Activated CD8-positive, alpha-beta T cell treated with anti-CD3 and anti-CD28 coated beads, Interleukin-2, amount 10 ng/mL, durations not matched to agents 7 days and 5 days (primary cell): ENCODE results near the gene SPATA17. TPM values are rescaled to one million over a fixed set of nuclear protein-coding genes. Genes with fewer than 3 reads are reported as not detected.

Experiments used
- ATAC-seq: fragments of 150-1000 bp; cut with Tn5 transposase; one replicate; pipeline ENCODE4 v1.10.0; 2021; ENCODE audit warnings: moderate library complexity
- CTCF ChIA-PET: fragments of 350-600 bp; sonication (Branson Sonifier 250); formaldehyde crosslinking; loops from one replicate; lab custom pipeline; 2021; ENCODE audit warnings: antibody characterized with exemption; lab: Charles Lee
- POLR2A ChIA-PET: fragments of 350-600 bp; sonication (Branson Sonifier 250); formaldehyde crosslinking; loops from one replicate; lab custom pipeline; 2021; ENCODE audit warnings: antibody characterized with exemption; lab: Charles Lee
- DNase-seq: peaks from one replicate; pipeline ENCODE4 v3.0.0-alpha.2; 2020
- H3K27ac Mint-ChIP-seq: one replicate; pipeline ENCODE4 v1.8.0; 2021; ENCODE audit warnings: mild to moderate bottlenecking, mixed read lengths
- H3K27me3 Mint-ChIP-seq: one replicate; pipeline ENCODE4 v1.8.0; 2021; ENCODE audit warnings: low read depth, mixed read lengths
- H3K36me3 Mint-ChIP-seq: one replicate; pipeline ENCODE4 v1.8.0; 2021; ENCODE audit warnings: low read depth, mixed read lengths
- H3K4me1 Mint-ChIP-seq: one replicate; pipeline ENCODE4 v1.8.0; 2021; ENCODE audit warnings: low read depth, mixed read lengths
- H3K4me3 Mint-ChIP-seq: one replicate; pipeline ENCODE4 v1.8.0; 2021; ENCODE audit warnings: mild to moderate bottlenecking, mixed read lengths
- H3K9me3 Mint-ChIP-seq: one replicate; pipeline ENCODE4 v1.8.0; 2022; ENCODE audit warnings: mixed read lengths; ENCODE audit not compliant: insufficient read depth
- total RNA-seq, 2 experiments: library from RNA; stranded (reverse); gene quantifications; one replicate each; pipeline ENCODE4 v1.2.3, GENCODE V29; 2021

SPATA17 gene
- total RNA-seq, 2 experiments from 2014 or later, result not detected

GRCh38 chr1:217895841-217896240 is 264.7 kb downstream of the SPATA17 start:
- Mint-ChIP-seq H3K9me3 (no peaks in the 10 kb centered on the region), H3K36me3 (no peaks in the 10 kb centered on the region), H3K27me3 (no peaks in the 10 kb centered on the region), H3K27ac (no peak overlapping the region), H3K4me1 (no peaks in the 10 kb centered on the region), H3K4me3 (no peak overlapping the region)
- CTCF ChIA-PET, result no interaction called here
- ATAC-seq (no peak), DNase-seq (no peak)
- POLR2A ChIA-PET, result no interaction called here

GRCh38 chr1:217896490-217896889 is 265.3 kb downstream of the SPATA17 start:
- H3K9me3 Mint-ChIP-seq, result no peaks in the 10 kb centered on the region
- ATAC-seq (no peak), DNase-seq (no peak)
- ChIA-PET CTCF (no interaction called here), POLR2A (no interaction called here)
- H3K4me1 Mint-ChIP-seq, result no peaks in the 10 kb centered on the region
- no peak overlapping the region for H3K4me3 Mint-ChIP-seq
- no peaks in the 10 kb centered on the region for H3K36me3 Mint-ChIP-seq
- H3K27ac Mint-ChIP-seq, result no peak overlapping the region
- no peaks in the 10 kb centered on the region for H3K27me3 Mint-ChIP-seq

GRCh38 chr1:217897100-217897499 is 266.0 kb downstream of the SPATA17 start:
- ATAC-seq (no peak), DNase-seq (no peak)
- H3K4me1 Mint-ChIP-seq, result no peaks in the 10 kb centered on the region
- H3K27ac Mint-ChIP-seq, result no peak overlapping the region
- no peak overlapping the region for H3K4me3 Mint-ChIP-seq
- no peaks in the 10 kb centered on the region for H3K36me3 Mint-ChIP-seq
- ChIA-PET POLR2A (no interaction called here), CTCF (no interaction called here)
- H3K27me3 Mint-ChIP-seq, result no peaks in the 10 kb centered on the region
- no peaks in the 10 kb centered on the region for H3K9me3 Mint-ChIP-seq

DNA sequence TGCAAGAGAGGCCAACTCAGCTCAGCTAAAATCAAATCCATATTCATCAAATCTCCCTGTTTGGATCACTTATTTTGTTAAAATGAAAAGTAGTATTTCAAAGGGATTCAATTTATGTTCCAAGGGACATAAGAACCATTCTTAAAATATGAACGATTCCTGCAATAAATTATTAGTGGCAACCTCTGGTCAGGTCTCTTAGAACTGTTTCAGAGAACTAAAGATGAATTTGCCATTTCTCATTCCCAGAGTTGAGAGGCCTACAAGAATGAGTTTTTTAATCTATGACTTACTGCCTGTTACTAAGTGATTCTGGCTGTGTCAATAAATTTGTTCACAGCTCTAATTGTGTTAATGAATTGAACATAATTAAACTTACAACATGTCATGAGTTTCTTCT is 268.5 kb downstream of the SPATA17 start:
- H3K36me3 Mint-ChIP-seq, result no peaks in the 10 kb centered on the region
- POLR2A ChIA-PET, result no interaction called here
- CTCF ChIA-PET, result no interaction called here
- ATAC-seq (no peak), DNase-seq (no peak)
- H3K4me3 Mint-ChIP-seq, result no peak overlapping the region
- H3K4me1 Mint-ChIP-seq, result no peaks in the 10 kb centered on the region
- no peak overlapping the region for H3K27ac Mint-ChIP-seq
- no peaks in the 10 kb centered on the region for H3K27me3 Mint-ChIP-seq
- H3K9me3 Mint-ChIP-seq, result no peaks in the 10 kb centered on the region

GRCh38 chr1:217907504-217907903 is 276.4 kb downstream of the SPATA17 start:
- ChIA-PET POLR2A (no interaction called here), CTCF (no interaction called here)
- Mint-ChIP-seq H3K4me1 (no peaks in the 10 kb centered on the region), H3K36me3 (no peaks in the 10 kb centered on the region), H3K27ac (no peak overlapping the region), H3K27me3 (no peaks in the 10 kb centered on the region), H3K4me3 (no peak overlapping the region), H3K9me3 (no peaks in the 10 kb centered on the region)
- ATAC-seq (no peak), DNase-seq (no peak)

- no peaks in the 10 kb centered on the region for H3K27me3 Mint-ChIP-seq
- POLR2A ChIA-PET, result no interaction called here
- H3K4me1 Mint-ChIP-seq, result no peaks in the 10 kb centered on the region
- CTCF ChIA-PET, result no interaction called here
- DNase-seq (no peak), ATAC-seq (no peak)
- H3K4me3 Mint-ChIP-seq, result no peak overlapping the region
- no peaks in the 10 kb centered on the region for H3K9me3 Mint-ChIP-seq
- H3K36me3 Mint-ChIP-seq, result no peaks in the 10 kb centered on the region
- H3K27ac Mint-ChIP-seq, result no peak overlapping the region
Observed at GRCh38 chr1:217910203-217910602, 279.1 kb downstream of the SPATA17 start.

DNA sequence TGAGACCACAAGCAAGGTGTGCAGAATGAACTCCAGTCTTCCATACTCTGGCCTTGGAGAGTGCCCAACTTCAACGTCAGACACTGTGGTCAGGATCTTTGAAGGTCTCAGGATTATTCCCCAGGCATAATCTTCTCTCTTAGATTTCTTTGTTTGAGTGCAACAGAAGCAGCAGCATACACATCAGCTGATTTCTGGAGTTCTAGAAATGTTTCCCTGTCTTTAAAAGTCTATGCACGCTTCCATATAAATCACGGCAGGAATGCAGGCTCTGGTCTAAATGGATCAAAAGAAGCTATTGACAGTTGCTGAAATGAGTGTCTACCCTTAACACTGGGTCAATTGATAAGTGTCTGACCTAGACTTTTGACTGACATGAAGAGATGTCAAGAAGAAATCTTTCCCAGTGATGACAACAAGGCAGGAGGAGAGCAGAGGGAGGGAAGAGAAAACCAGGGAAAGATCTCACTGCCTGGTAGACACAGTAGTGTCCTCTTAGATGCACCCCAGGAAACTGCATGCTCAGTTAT is 279.7 kb downstream of the SPATA17 start:
- no peaks in the 10 kb centered on the region for H3K9me3 Mint-ChIP-seq
- ChIA-PET CTCF (no interaction called here), POLR2A (no interaction called here)
- DNase-seq, result no peak
- H3K4me1 Mint-ChIP-seq, result no peaks in the 10 kb centered on the region
- ATAC-seq, result no peak
- no peak overlapping the region for H3K27ac Mint-ChIP-seq
- H3K27me3 Mint-ChIP-seq, result no peaks in the 10 kb centered on the region
- no peak overlapping the region for H3K4me3 Mint-ChIP-seq
- no peaks in the 10 kb centered on the region for H3K36me3 Mint-ChIP-seq

GRCh38 chr1:217911908-217912307 is 280.8 kb downstream of the SPATA17 start:
- H3K9me3 Mint-ChIP-seq, result no peaks in the 10 kb centered on the region
- ChIA-PET POLR2A (no interaction called here), CTCF (no interaction called here)
- no peak overlapping the region for H3K4me3 Mint-ChIP-seq
- no peaks in the 10 kb centered on the region for H3K4me1 Mint-ChIP-seq
- H3K27ac Mint-ChIP-seq, result no peak overlapping the region
- no peaks in the 10 kb centered on the region for H3K36me3 Mint-ChIP-seq
- DNase-seq (no peak), ATAC-seq (no peak)
- no peaks in the 10 kb centered on the region for H3K27me3 Mint-ChIP-seq

DNA sequence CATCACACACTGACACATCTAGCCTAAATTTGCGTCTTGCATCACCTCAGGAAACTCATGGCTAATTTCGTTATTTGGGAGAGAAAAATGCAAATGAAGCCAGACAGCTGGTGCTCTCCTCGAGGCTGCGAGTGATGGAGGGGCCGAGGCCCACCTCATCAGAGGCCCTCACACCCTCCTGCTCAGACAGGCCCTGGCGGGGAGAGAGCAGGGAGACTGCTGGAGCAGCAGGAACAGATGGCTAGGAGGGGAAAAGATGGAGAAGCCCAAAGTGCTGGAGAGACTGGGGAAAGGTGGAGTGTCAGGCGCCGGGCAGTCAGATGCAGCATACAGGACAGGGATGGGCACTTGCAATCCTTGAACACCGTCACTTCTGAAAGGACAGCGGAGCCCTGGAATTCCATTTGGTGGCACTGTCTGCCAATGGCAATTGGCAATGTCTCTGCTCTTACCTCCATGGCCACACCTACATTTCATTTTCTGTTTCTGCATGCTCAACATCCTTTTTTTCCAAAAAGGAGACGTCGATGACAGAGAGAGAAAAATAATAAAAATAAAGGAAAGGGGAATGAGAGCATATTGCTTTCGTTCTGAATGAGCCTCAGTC is 286.2 kb downstream of the SPATA17 start:
- H3K36me3 Mint-ChIP-seq, result no peaks in the 10 kb centered on the region
- ChIA-PET POLR2A (no interaction called here), CTCF (no interaction called here)
- H3K4me1 Mint-ChIP-seq, result no peaks in the 10 kb centered on the region
- peaks cover 3% of the 10 kb centered on the region for H3K9me3 Mint-ChIP-seq
- ATAC-seq, result no peak
- no peak for DNase-seq
- H3K4me3 Mint-ChIP-seq, result no peak overlapping the region
- H3K27ac Mint-ChIP-seq, result no peak overlapping the region
- H3K27me3 Mint-ChIP-seq, result no peaks in the 10 kb centered on the region

- DNase-seq (no peak), ATAC-seq (no peak)
- CTCF ChIA-PET, result no interaction called here
- H3K9me3 Mint-ChIP-seq, result peaks cover 3% of the 10 kb centered on the region
- no peak overlapping the region for H3K27ac Mint-ChIP-seq
- no peaks in the 10 kb centered on the region for H3K36me3 Mint-ChIP-seq
- peaks cover 6% of the 10 kb centered on the region for H3K27me3 Mint-ChIP-seq
- POLR2A ChIA-PET, result no interaction called here
- H3K4me3 Mint-ChIP-seq, result no peak overlapping the region
- H3K4me1 Mint-ChIP-seq, result no peaks in the 10 kb centered on the region
Observed at GRCh38 chr1:217919683-217920388, 288.7 kb downstream of the SPATA17 start.
